ENCODE results near the gene C12orf57. TPM values are rescaled to one million over a fixed set of nuclear protein-coding genes. Genes with fewer than 3 reads are reported as not detected.

C12orf57 gene
- total RNA-seq, 1 experiment from 2014 or later: 111 TPM

- TF ChIP-seq CTCF (IDR thresholded peaks at IDR 0.05; ENCODE audit: insufficient read depth in 1 of 2, low read depth in 1 of 2, low read length in 1 of 2, severe bottlenecking in 1 of 2, unreplicated experiment in 1 of 2): no peak
- Histone ChIP-seq H3K36me3 (ENCODE audit: control insufficient read depth, insufficient read depth, low read length) (peaks cover 16% of the 10 kb centered on the region), H3K4me3 (ENCODE audit: low read depth, low read length) (no peak overlapping the region), H3K27me3 (replicated peaks; ENCODE audit: control insufficient read depth, insufficient read depth, low read length) (no peaks in the 10 kb centered on the region), H3K9me3 (no peaks in the 10 kb centered on the region), H3K4me1 (peaks cover 58% of the 10 kb centered on the region)
- peak overlapping the region; percentile 17 for H3K4me3 Mint-ChIP-seq (ENCODE audit: unreplicated experiment)
- H3K27me3 Mint-ChIP-seq (ENCODE audit: insufficient read depth, unreplicated experiment): no peaks in the 10 kb centered on the region
- H3K36me3 Mint-ChIP-seq (ENCODE audit: insufficient read depth, unreplicated experiment): peaks cover 98% of the 10 kb centered on the region
- no peak for DNase-seq
- intact Hi-C loops (cut with micrococcal nuclease; ENCODE audit: unreplicated experiment): loop anchor here (1.0 kb wide), 1 partner anchor 65 kb away; no protein-coding TSS in a partner anchor
- ChIA-PET CTCF (interaction anchor here (2.9 kb wide), 1 partner anchor 40 kb away, joined by 11 read pairs; the partner anchor contains the start of gene LPCAT3), POLR2A (interaction anchor here (0.6 to 1.5 kb wide), 4 partner anchors 16 to 127 kb away, joined by 4 to 6 read pairs (median 4); partner anchors contain the start of gene LPCAT3)
- H3K9me3 Mint-ChIP-seq (ENCODE audit: unreplicated experiment): no peaks in the 10 kb centered on the region
- no TSS peak for BruUV-seq (replicated peaks)
- H3K4me1 Mint-ChIP-seq (ENCODE audit: low read depth, unreplicated experiment): peaks cover 71% of the 10 kb centered on the region
- H3K27ac Mint-ChIP-seq (ENCODE audit: unreplicated experiment): peak overlapping the region; percentile 98
Observed at GRCh38 chr12:6978188-6978587, 34.4 kb downstream of the C12orf57 start.

GRCh38 chr12:6978611-6979011, 34.8 kb downstream of the C12orf57 start:
- no TSS peak for BruUV-seq (replicated peaks)
- DNase-seq: peak; percentile 73 to 74
- POLR2A ChIA-PET: interaction anchor here (0.6 to 1.5 kb wide), 3 partner anchors 18 to 40 kb away, joined by 4 to 6 read pairs (median 4); partner anchors contain the start of gene LPCAT3
- H3K27me3 Mint-ChIP-seq (ENCODE audit: insufficient read depth, unreplicated experiment): no peaks in the 10 kb centered on the region
- Histone ChIP-seq H3K9me3 (no peaks in the 10 kb centered on the region), H3K36me3 (ENCODE audit: control insufficient read depth, insufficient read depth, low read length) (peaks cover 16% of the 10 kb centered on the region), H3K4me3 (ENCODE audit: low read depth, low read length) (no peak overlapping the region), H3K4me1 (peaks cover 60% of the 10 kb centered on the region), H3K27me3 (replicated peaks; ENCODE audit: control insufficient read depth, insufficient read depth, low read length) (no peaks in the 10 kb centered on the region)
- peak overlapping the region; percentile 98 for H3K27ac Mint-ChIP-seq (ENCODE audit: unreplicated experiment)
- H3K4me3 Mint-ChIP-seq (ENCODE audit: unreplicated experiment): peak overlapping the region; percentile 17
- no peaks in the 10 kb centered on the region for H3K9me3 Mint-ChIP-seq (ENCODE audit: unreplicated experiment)
- H3K4me1 Mint-ChIP-seq (ENCODE audit: low read depth, unreplicated experiment): peaks cover 71% of the 10 kb centered on the region
- CTCF ChIA-PET: interaction anchor here (2.9 kb wide), 1 partner anchor 40 kb away, joined by 11 read pairs; the partner anchor contains the start of gene LPCAT3
- H3K36me3 Mint-ChIP-seq (ENCODE audit: insufficient read depth, unreplicated experiment): peaks cover 98% of the 10 kb centered on the region
- TF ChIP-seq CTCF (IDR thresholded peaks at IDR 0.05; ENCODE audit: insufficient read depth in 1 of 2, low read depth in 1 of 2, low read length in 1 of 2, severe bottlenecking in 1 of 2, unreplicated experiment in 1 of 2): peak in 1 of 2 experiments; percentile 16
- intact Hi-C loops (cut with micrococcal nuclease; ENCODE audit: unreplicated experiment): loop anchor here (1.0 kb wide), 1 partner anchor 65 kb away; no protein-coding TSS in a partner anchor

GRCh38 chr12:6979021-6979420, 35.2 kb downstream of the C12orf57 start:
- intact Hi-C loops (cut with micrococcal nuclease; ENCODE audit: unreplicated experiment): no loop called here
- Histone ChIP-seq H3K27me3 (replicated peaks; ENCODE audit: control insufficient read depth, insufficient read depth, low read length) (no peaks in the 10 kb centered on the region), H3K36me3 (ENCODE audit: control insufficient read depth, insufficient read depth, low read length) (peaks cover 16% of the 10 kb centered on the region), H3K4me3 (ENCODE audit: low read depth, low read length) (no peak overlapping the region), H3K9me3 (no peaks in the 10 kb centered on the region), H3K4me1 (peaks cover 61% of the 10 kb centered on the region)
- no TSS peak for BruUV-seq (replicated peaks)
- H3K4me1 Mint-ChIP-seq (ENCODE audit: low read depth, unreplicated experiment): peaks cover 68% of the 10 kb centered on the region
- no peaks in the 10 kb centered on the region for H3K9me3 Mint-ChIP-seq (ENCODE audit: unreplicated experiment)
- peak overlapping the region; percentile 98 for H3K27ac Mint-ChIP-seq (ENCODE audit: unreplicated experiment)
- ChIA-PET CTCF (interaction anchor here (2.9 kb wide), 1 partner anchor 39 kb away, joined by 11 read pairs; the partner anchor contains the start of gene LPCAT3), POLR2A (interaction anchor here (0.6 to 1.0 kb wide), 2 partner anchors 17 to 39 kb away, joined by 4 read pairs; partner anchors contain the start of gene LPCAT3)
- TF ChIP-seq CTCF (IDR thresholded peaks at IDR 0.05; ENCODE audit: insufficient read depth in 1 of 2, low read depth in 1 of 2, low read length in 1 of 2, severe bottlenecking in 1 of 2, unreplicated experiment in 1 of 2): no peak
- DNase-seq: no peak
- peak overlapping the region; percentile 17 for H3K4me3 Mint-ChIP-seq (ENCODE audit: unreplicated experiment)
- H3K36me3 Mint-ChIP-seq (ENCODE audit: insufficient read depth, unreplicated experiment): peaks cover 94% of the 10 kb centered on the region
- H3K27me3 Mint-ChIP-seq (ENCODE audit: insufficient read depth, unreplicated experiment): no peaks in the 10 kb centered on the region

Measured in Caco-2 (cell line).